Body of pancreas (tissue), 4 donors: ENCODE results near the gene CPLX1.

Experiments
- CTCF ChIP-seq, 7 experiments: fragments of 450-650 bp in 4 of 7; fragments of 200-600 bp in 3 of 7; sonication (generic) in 3 of 7; IDR thresholded peaks; one replicate each; pipeline ENCODE4 v1.5.1; 2016 to 2019; ENCODE audit warnings: antibody characterized with exemption in 7 of 7
- POLR2A ChIP-seq, 3 donors: fragments of 450-650 bp; IDR thresholded peaks; one replicate each; pipeline ENCODE4 v1.6.1; 2016; ENCODE audit warnings: antibody characterized with exemption in 3 of 3, mild to moderate bottlenecking in 2 of 3

GRCh38 chr4:826508-827208 lies 729 bp upstream of the CPLX1 start:
- TF ChIP-seq CTCF (IDR thresholded peaks at IDR 0.05) (no peak), POLR2A (IDR thresholded peaks at IDR 0.05) (no peak)
